HG02943 (cell line): ENCODE results near the gene TP53RK.
"Not testable (repeated sequence)": the region's sequence is repeated elsewhere in the genome, so short reads cannot be mapped to it uniquely, and the experiment has no call there.

Experiments used
- ATAC-seq: cut with Tn5 transposase; IDR thresholded peaks from one replicate; pipeline ENCODE4 v1.9.1; 2021; ENCODE audit warnings: mild to moderate bottlenecking, low read depth, moderate library complexity; ENCODE audit not compliant: unreplicated experiment

The TP53RK gene

GRCh38 chr20:46683939-46684750 lies 5.1 kb downstream of the TP53RK start:
- ATAC-seq: no peak

GRCh38 chr20:46683668-46683938 lies 5.6 kb downstream of the TP53RK start:
- ATAC-seq: no peak

GRCh38 chr20:46683011-46683667 lies 6.1 kb downstream of the TP53RK start:
- no peak for ATAC-seq

- ATAC-seq: no peak
These were observed 7.0 kb downstream of the TP53RK start for GRCh38 chr20:46682063-46682821.

GRCh38 chr20:46681032-46681854 lies 8.0 kb downstream of the TP53RK start:
- ATAC-seq: no peak

- no peak for ATAC-seq
These were observed 8.6 kb downstream of the TP53RK start for GRCh38 chr20:46680684-46681031.

- no peak for ATAC-seq
These were observed 10.7 kb downstream of the TP53RK start for GRCh38 chr20:46678516-46678915.

- no peak for ATAC-seq
These were observed 11.6 kb downstream of the TP53RK start for GRCh38 chr20:46677608-46678007.

- ATAC-seq: not testable (repeated sequence)
These were observed 12.5 kb downstream of the TP53RK start for GRCh38 chr20:46676649-46677316.

- ATAC-seq: no peak
These were observed 14.8 kb downstream of the TP53RK start for GRCh38 chr20:46674253-46675083.

- no peak for ATAC-seq
These were observed 15.6 kb downstream of the TP53RK start for GRCh38 chr20:46673394-46674252.

- no peak for ATAC-seq
These were observed 16.6 kb downstream of the TP53RK start for GRCh38 chr20:46672543-46673148.

GRCh38 chr20:46671866-46672542 lies 17.2 kb downstream of the TP53RK start:
- no peak for ATAC-seq

- no peak for ATAC-seq
These were observed 18.4 kb downstream of the TP53RK start for GRCh38 chr20:46670585-46671584.

- no peak for ATAC-seq
These were observed 19.0 kb downstream of the TP53RK start for GRCh38 chr20:46670228-46670584.

GRCh38 chr20:46666818-46667515 lies 22.3 kb downstream of the TP53RK start:
- no peak for ATAC-seq
